Caco-2 (cell line): Measurements from ENCODE around the gene PRKAB2. TPM values are rescaled to one million over a fixed set of nuclear protein-coding genes. Genes with fewer than 3 reads are reported as not detected.
A peak's percentile ranks its signal among the peaks of the same experiment; 100 is the strongest.

Source experiments
- BruUV-seq: library from RNA; stranded (reverse); fragments of 400-500 nt; replicated peaks from 2 replicates; lab custom pipeline; 2021; lab: Mats Ljungman, UMichigan
- CTCF ChIA-PET: fragments of 300-600 bp; sonication (Branson Sonifier 250); formaldehyde crosslinking; loops from one replicate; lab custom pipeline; 2022; ENCODE audit warnings: antibody characterized with exemption; lab: Charles Lee
- POLR2A ChIA-PET: fragments of 300-600 bp; sonication (Branson Sonifier 250); formaldehyde crosslinking; loops from one replicate; lab custom pipeline; 2022; ENCODE audit warnings: antibody characterized with exemption; lab: Charles Lee
- DNase-seq, 2 experiments: peaks; one replicate each; pipeline versions ENCODE4 v3.0.0 to v3.0.0-alpha.2; 2020 to 2022
- H3K27me3 ChIP-seq: replicated peaks from 2 replicates; pipeline ENCODE4 v1.6.0; 2011; ENCODE audit warnings: low read length; ENCODE audit not compliant: control insufficient read depth, insufficient read depth
- H3K36me3 ChIP-seq: 2 replicates; pipeline ENCODE4 v1.5.1; 2011; ENCODE audit warnings: low read length; ENCODE audit not compliant: control insufficient read depth, insufficient read depth
- H3K4me1 ChIP-seq: fragments of 250-450 bp; sonication (Bioruptor Pico); 2 replicates; pipeline ENCODE4 v1.5.1; 2020; ENCODE audit warnings: mild to moderate bottlenecking
- H3K4me3 ChIP-seq: 2 replicates; pipeline ENCODE4 v1.5.1; 2011; ENCODE audit warnings: low read depth, mild to moderate bottlenecking, control low read depth, low read length
- H3K9me3 ChIP-seq: fragments of 250-450 bp; sonication (Bioruptor Pico); 2 replicates; pipeline ENCODE4 v1.5.1; 2020; ENCODE audit warnings: mild to moderate bottlenecking, moderate library complexity
- H3K27ac Mint-ChIP-seq: one replicate; pipeline ENCODE4 v1.8.0; 2022; ENCODE audit warnings: mixed read lengths; ENCODE audit not compliant: unreplicated experiment
- H3K27me3 Mint-ChIP-seq: one replicate; pipeline ENCODE4 v1.8.0; 2022; ENCODE audit warnings: mixed read lengths; ENCODE audit not compliant: insufficient read depth, unreplicated experiment
- H3K36me3 Mint-ChIP-seq: one replicate; pipeline ENCODE4 v1.8.0; 2022; ENCODE audit warnings: mild to moderate bottlenecking, mixed read lengths; ENCODE audit not compliant: insufficient read depth, unreplicated experiment
- H3K4me1 Mint-ChIP-seq: one replicate; pipeline ENCODE4 v1.8.0; 2022; ENCODE audit warnings: low read depth, mixed read lengths; ENCODE audit not compliant: unreplicated experiment
- H3K4me3 Mint-ChIP-seq: one replicate; pipeline ENCODE4 v1.8.0; 2022; ENCODE audit warnings: mild to moderate bottlenecking, moderate library complexity, mixed read lengths; ENCODE audit not compliant: unreplicated experiment
- H3K9me3 Mint-ChIP-seq: one replicate; pipeline ENCODE4 v1.8.0; 2022; ENCODE audit warnings: mixed read lengths; ENCODE audit not compliant: unreplicated experiment
- intact Hi-C: fragments of 100-400 bp; cut with micrococcal nuclease; formaldehyde crosslinking; loops from one replicate; pipeline ENCODE4 v1.10.0; 2022; ENCODE audit not compliant: unreplicated experiment
- total RNA-seq: library from RNA; stranded (reverse); gene quantifications from 2 replicates; pipeline ENCODE4 v1.2.3, GENCODE V29; 2022
- TF ChIP-seq, protein P1 (sequence below), 2 experiments: fragments of 200-600 bp in 1 of 2; IDR thresholded peaks; 1 replicate in 1 of 2; 2 replicates in 1 of 2; pipeline versions ENCODE4 v1.5.1 to v1.8.0; 2011 to 2022; ENCODE audit warnings: antibody characterized with exemption in 1 of 2, control low read depth in 1 of 2, inconsistent platforms in 1 of 2, low read depth in 1 of 2, low read length in 1 of 2, mild to moderate bottlenecking in 1 of 2, moderate library complexity in 1 of 2; ENCODE audit not compliant: insufficient read depth in 1 of 2, severe bottlenecking in 1 of 2, unreplicated experiment in 1 of 2

The PRKAB2 gene
- total RNA-seq, 1 experiment from 2014 or later, result 30.1 TPM

DNA sequence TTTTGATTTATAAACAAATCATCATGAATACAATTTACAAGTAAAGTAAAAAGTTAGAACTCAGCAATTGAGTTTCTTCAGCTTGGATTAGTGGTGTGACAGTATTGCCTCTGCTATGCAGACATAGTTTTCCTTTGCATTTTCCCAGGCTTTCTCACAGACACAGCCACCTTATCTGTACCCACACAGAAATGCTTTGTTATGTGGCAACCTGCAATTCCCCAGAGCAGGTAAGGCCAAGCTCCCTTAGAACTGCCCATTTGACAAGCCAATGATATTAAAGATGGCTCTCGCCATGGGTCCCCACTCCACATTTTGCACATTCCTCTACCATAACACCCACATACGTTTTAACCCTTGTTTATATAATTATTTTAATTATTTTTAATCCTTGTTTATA lies 38.7 kb upstream of the PRKAB2 start:
- intact Hi-C loops, result loop anchor here (2.0 kb wide), 1 partner anchor 28 kb away; no protein-coding TSS in a partner anchor
- Histone ChIP-seq H3K9me3 (no peaks in the 10 kb centered on the region), H3K4me3 (no peak overlapping the region), H3K27me3 (no peaks in the 10 kb centered on the region), H3K4me1 (peaks cover 51% of the 10 kb centered on the region), H3K36me3 (peaks cover 2% of the 10 kb centered on the region; the same call in 1 of the 2 replicates)
- TF ChIP-seq, protein P1, sequence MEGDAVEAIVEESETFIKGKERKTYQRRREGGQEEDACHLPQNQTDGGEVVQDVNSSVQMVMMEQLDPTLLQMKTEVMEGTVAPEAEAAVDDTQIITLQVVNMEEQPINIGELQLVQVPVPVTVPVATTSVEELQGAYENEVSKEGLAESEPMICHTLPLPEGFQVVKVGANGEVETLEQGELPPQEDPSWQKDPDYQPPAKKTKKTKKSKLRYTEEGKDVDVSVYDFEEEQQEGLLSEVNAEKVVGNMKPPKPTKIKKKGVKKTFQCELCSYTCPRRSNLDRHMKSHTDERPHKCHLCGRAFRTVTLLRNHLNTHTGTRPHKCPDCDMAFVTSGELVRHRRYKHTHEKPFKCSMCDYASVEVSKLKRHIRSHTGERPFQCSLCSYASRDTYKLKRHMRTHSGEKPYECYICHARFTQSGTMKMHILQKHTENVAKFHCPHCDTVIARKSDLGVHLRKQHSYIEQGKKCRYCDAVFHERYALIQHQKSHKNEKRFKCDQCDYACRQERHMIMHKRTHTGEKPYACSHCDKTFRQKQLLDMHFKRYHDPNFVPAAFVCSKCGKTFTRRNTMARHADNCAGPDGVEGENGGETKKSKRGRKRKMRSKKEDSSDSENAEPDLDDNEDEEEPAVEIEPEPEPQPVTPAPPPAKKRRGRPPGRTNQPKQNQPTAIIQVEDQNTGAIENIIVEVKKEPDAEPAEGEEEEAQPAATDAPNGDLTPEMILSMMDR (IDR thresholded peaks at IDR 0.05; ENCODE audit: insufficient read depth in 1 of 2, low read depth in 1 of 2, low read length in 1 of 2, severe bottlenecking in 1 of 2, unreplicated experiment in 1 of 2), result no peak
- ChIA-PET CTCF (interaction anchor here (1.7 kb wide), 1 partner anchor 31 kb away, joined by 4 read pairs; the partner anchor contains the start of gene CHD1L), POLR2A (no interaction called here)
- Mint-ChIP-seq H3K36me3 (no peaks in the 10 kb centered on the region), H3K9me3 (no peaks in the 10 kb centered on the region), H3K4me1 (peaks cover 39% of the 10 kb centered on the region), H3K27ac (no peak overlapping the region), H3K27me3 (no peaks in the 10 kb centered on the region), H3K4me3 (no peak overlapping the region)
- no TSS peak for BruUV-seq
- peak in 1 of 2 experiments; percentile 21 for DNase-seq

DNA sequence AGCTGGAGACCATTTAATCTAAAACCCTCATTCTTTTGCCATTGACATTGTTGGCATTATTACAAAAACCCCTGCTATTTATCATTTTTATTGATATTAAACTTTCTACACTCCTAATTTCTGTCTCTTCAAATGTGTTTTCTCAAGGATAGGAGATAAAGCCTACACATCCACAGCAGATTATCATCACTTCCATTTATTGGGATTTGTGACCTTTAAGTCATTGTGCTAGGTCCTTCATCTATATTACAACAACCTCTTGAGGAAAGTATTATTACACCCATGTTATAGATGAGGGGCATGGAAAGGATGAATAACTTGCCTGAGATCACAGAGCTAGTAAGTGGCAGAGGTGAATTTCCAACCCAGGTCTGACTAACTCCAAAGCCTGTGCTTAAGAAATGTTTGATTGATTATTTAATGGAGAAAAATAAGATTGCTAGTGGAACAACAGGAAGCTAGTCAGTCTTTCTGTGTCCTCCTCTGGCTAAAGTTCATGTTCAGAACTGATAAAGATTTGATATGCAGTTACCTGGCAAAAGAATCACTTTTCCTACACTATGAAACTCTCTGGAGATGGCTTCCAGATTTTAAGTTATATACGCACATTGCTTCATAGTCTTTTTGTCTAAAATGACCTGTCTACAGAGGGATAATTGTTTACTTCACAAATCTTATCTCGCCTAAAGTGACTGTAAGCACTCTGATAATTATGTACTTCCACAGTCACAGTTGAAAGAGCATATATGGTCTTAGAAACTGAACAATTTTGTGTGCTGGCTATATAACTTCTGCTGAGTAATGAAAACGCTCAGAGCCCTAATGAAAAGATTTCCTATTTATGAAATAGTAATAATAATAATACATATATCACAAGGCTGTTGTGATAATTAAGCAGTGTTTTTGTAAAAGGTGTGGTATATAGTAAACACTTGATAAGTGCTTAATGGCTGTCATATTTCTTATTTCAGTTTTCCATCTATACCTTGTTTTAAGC lies 37.9 kb upstream of the PRKAB2 start:
- H3K4me1 ChIP-seq, result peaks cover 43% of the 10 kb centered on the region
- H3K36me3 ChIP-seq, result peaks cover 2% of the 10 kb centered on the region; the same call in 1 of the 2 replicates
- POLR2A ChIA-PET, result no interaction called here
- Mint-ChIP-seq H3K27me3 (no peaks in the 10 kb centered on the region), H3K4me3 (no peak overlapping the region), H3K27ac (peak overlapping the region; percentile 69), H3K36me3 (no peaks in the 10 kb centered on the region), H3K9me3 (no peaks in the 10 kb centered on the region), H3K4me1 (peaks cover 31% of the 10 kb centered on the region)
- no peak for DNase-seq
- H3K9me3 ChIP-seq, result no peaks in the 10 kb centered on the region
- CTCF ChIA-PET, result interaction anchor here (1.7 kb wide), 1 partner anchor 32 kb away, joined by 4 read pairs; the partner anchor contains the start of gene CHD1L
- TF ChIP-seq, protein P1 (IDR thresholded peaks at IDR 0.05; ENCODE audit: insufficient read depth in 1 of 2, low read depth in 1 of 2, low read length in 1 of 2, severe bottlenecking in 1 of 2, unreplicated experiment in 1 of 2), result no peak
- H3K27me3 ChIP-seq, result no peaks in the 10 kb centered on the region
- intact Hi-C loops, result loop anchor here (2.0 kb wide), 1 partner anchor 29 kb away; no protein-coding TSS in a partner anchor
- BruUV-seq, result no TSS peak
- no peak overlapping the region for H3K4me3 ChIP-seq

DNA sequence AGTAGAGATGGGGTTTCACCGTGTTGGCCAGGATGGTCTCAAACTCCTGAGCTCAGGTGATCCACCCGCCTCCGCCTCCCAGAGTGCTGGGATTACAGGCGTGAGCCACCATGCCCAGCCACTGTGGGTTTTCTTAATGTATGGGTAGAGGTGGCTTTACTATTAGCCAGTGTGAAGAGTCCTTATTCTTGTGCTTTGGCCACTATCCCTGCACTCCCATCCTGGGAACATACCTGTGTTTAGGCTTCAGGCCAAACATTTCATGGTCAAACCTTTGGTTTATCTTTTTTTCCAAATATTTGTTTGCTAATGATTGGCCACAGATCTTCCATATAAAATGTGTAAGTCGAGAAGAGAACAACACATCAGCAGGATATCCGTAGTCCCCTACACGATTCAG lies 36.3 kb upstream of the PRKAB2 start:
- Mint-ChIP-seq H3K4me3 (no peak overlapping the region), H3K27ac (no peak overlapping the region), H3K4me1 (peaks cover 22% of the 10 kb centered on the region), H3K36me3 (no peaks in the 10 kb centered on the region), H3K27me3 (no peaks in the 10 kb centered on the region), H3K9me3 (no peaks in the 10 kb centered on the region)
- TF ChIP-seq, protein P1 (IDR thresholded peaks at IDR 0.05; ENCODE audit: insufficient read depth in 1 of 2, low read depth in 1 of 2, low read length in 1 of 2, severe bottlenecking in 1 of 2, unreplicated experiment in 1 of 2), result no peak
- Histone ChIP-seq H3K36me3 (peaks cover 2% of the 10 kb centered on the region; the same call in 1 of the 2 replicates), H3K9me3 (no peaks in the 10 kb centered on the region), H3K4me1 (peaks cover 39% of the 10 kb centered on the region), H3K27me3 (no peaks in the 10 kb centered on the region), H3K4me3 (no peak overlapping the region)
- ChIA-PET POLR2A (no interaction called here), CTCF (no interaction called here)
- DNase-seq, result no peak
- intact Hi-C loops, result no loop called here
- BruUV-seq, result no TSS peak
